22Rv1 (cell line): ENCODE data around the gene NDUFV2.

Experiments
- ZFX ChIP-seq: fragments of 450-650 bp; IDR thresholded peaks from 2 replicates; pipeline ENCODE4 v1.6.1; 2017; ENCODE audit warnings: antibody characterized with exemption, borderline replicate concordance
- TF ChIP-seq, protein P1 (sequence below): fragments of 450-650 bp; IDR thresholded peaks from 2 replicates; pipeline ENCODE4 v1.5.1; 2017; ENCODE audit warnings: mild to moderate bottlenecking

DNA sequence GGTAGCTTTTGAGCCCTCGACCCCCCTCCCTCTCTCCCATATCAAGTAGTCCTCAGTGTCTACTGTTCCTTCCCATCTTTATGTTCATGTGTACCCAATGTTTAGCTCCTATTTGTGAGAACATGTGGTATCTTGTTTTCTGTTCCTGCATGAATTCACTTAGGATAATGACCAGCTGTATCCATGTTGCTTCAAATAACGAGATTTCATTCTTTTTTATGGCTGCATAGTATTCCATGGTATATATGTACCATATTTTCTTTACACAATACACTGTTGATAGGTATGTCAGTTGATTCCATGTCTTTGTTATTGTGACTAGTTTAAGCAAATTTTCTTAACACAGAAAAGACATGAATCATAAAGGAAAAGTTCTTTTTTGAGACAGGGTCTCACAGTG lies 16.5 kb upstream of the NDUFV2 start:
- TF ChIP-seq, protein P1, sequence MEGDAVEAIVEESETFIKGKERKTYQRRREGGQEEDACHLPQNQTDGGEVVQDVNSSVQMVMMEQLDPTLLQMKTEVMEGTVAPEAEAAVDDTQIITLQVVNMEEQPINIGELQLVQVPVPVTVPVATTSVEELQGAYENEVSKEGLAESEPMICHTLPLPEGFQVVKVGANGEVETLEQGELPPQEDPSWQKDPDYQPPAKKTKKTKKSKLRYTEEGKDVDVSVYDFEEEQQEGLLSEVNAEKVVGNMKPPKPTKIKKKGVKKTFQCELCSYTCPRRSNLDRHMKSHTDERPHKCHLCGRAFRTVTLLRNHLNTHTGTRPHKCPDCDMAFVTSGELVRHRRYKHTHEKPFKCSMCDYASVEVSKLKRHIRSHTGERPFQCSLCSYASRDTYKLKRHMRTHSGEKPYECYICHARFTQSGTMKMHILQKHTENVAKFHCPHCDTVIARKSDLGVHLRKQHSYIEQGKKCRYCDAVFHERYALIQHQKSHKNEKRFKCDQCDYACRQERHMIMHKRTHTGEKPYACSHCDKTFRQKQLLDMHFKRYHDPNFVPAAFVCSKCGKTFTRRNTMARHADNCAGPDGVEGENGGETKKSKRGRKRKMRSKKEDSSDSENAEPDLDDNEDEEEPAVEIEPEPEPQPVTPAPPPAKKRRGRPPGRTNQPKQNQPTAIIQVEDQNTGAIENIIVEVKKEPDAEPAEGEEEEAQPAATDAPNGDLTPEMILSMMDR: no peak
- TF ChIP-seq ZFX: no peak
